Caco-2 (cell line): Measurements from ENCODE around the gene XRN2. TPM values are rescaled to one million over a fixed set of nuclear protein-coding genes. Genes with fewer than 3 reads are reported as not detected.
"Not testable (repeated sequence)": the region's sequence is repeated elsewhere in the genome, so short reads cannot be mapped to it uniquely, and the experiment has no call there.

ENCODE experiments used
- BruUV-seq: library from RNA; stranded (reverse); fragments of 400-500 nt; replicated peaks from 2 replicates; lab custom pipeline; 2021; lab: Mats Ljungman, UMichigan
- CTCF ChIA-PET: fragments of 300-600 bp; sonication (Branson Sonifier 250); formaldehyde crosslinking; loops from one replicate; lab custom pipeline; 2022; ENCODE audit warnings: antibody characterized with exemption; lab: Charles Lee
- POLR2A ChIA-PET: fragments of 300-600 bp; sonication (Branson Sonifier 250); formaldehyde crosslinking; loops from one replicate; lab custom pipeline; 2022; ENCODE audit warnings: antibody characterized with exemption; lab: Charles Lee
- DNase-seq, 2 experiments: peaks; one replicate each; pipeline versions ENCODE4 v3.0.0 to v3.0.0-alpha.2; 2020 to 2022
- H3K27me3 ChIP-seq: replicated peaks from 2 replicates; pipeline ENCODE4 v1.6.0; 2011; ENCODE audit warnings: low read length; ENCODE audit not compliant: control insufficient read depth, insufficient read depth
- H3K36me3 ChIP-seq: 2 replicates; pipeline ENCODE4 v1.5.1; 2011; ENCODE audit warnings: low read length; ENCODE audit not compliant: control insufficient read depth, insufficient read depth
- H3K4me1 ChIP-seq: fragments of 250-450 bp; sonication (Bioruptor Pico); 2 replicates; pipeline ENCODE4 v1.5.1; 2020; ENCODE audit warnings: mild to moderate bottlenecking
- H3K4me3 ChIP-seq: 2 replicates; pipeline ENCODE4 v1.5.1; 2011; ENCODE audit warnings: low read depth, mild to moderate bottlenecking, control low read depth, low read length
- H3K9me3 ChIP-seq: fragments of 250-450 bp; sonication (Bioruptor Pico); 2 replicates; pipeline ENCODE4 v1.5.1; 2020; ENCODE audit warnings: mild to moderate bottlenecking, moderate library complexity
- H3K27ac Mint-ChIP-seq: one replicate; pipeline ENCODE4 v1.8.0; 2022; ENCODE audit warnings: mixed read lengths; ENCODE audit not compliant: unreplicated experiment
- H3K27me3 Mint-ChIP-seq: one replicate; pipeline ENCODE4 v1.8.0; 2022; ENCODE audit warnings: mixed read lengths; ENCODE audit not compliant: insufficient read depth, unreplicated experiment
- H3K36me3 Mint-ChIP-seq: one replicate; pipeline ENCODE4 v1.8.0; 2022; ENCODE audit warnings: mild to moderate bottlenecking, mixed read lengths; ENCODE audit not compliant: insufficient read depth, unreplicated experiment
- H3K4me1 Mint-ChIP-seq: one replicate; pipeline ENCODE4 v1.8.0; 2022; ENCODE audit warnings: low read depth, mixed read lengths; ENCODE audit not compliant: unreplicated experiment
- H3K4me3 Mint-ChIP-seq: one replicate; pipeline ENCODE4 v1.8.0; 2022; ENCODE audit warnings: mild to moderate bottlenecking, moderate library complexity, mixed read lengths; ENCODE audit not compliant: unreplicated experiment
- H3K9me3 Mint-ChIP-seq: one replicate; pipeline ENCODE4 v1.8.0; 2022; ENCODE audit warnings: mixed read lengths; ENCODE audit not compliant: unreplicated experiment
- intact Hi-C: fragments of 100-400 bp; cut with micrococcal nuclease; formaldehyde crosslinking; loops from one replicate; pipeline ENCODE4 v1.10.0; 2022; ENCODE audit not compliant: unreplicated experiment
- total RNA-seq: library from RNA; stranded (reverse); gene quantifications from 2 replicates; pipeline ENCODE4 v1.2.3, GENCODE V29; 2022
- TF ChIP-seq, protein P1 (sequence below), 2 experiments: fragments of 200-600 bp in 1 of 2; IDR thresholded peaks; 1 replicate in 1 of 2; 2 replicates in 1 of 2; pipeline versions ENCODE4 v1.5.1 to v1.8.0; 2011 to 2022; ENCODE audit warnings: antibody characterized with exemption in 1 of 2, control low read depth in 1 of 2, inconsistent platforms in 1 of 2, low read depth in 1 of 2, low read length in 1 of 2, mild to moderate bottlenecking in 1 of 2, moderate library complexity in 1 of 2; ENCODE audit not compliant: insufficient read depth in 1 of 2, severe bottlenecking in 1 of 2, unreplicated experiment in 1 of 2

XRN2 gene
- total RNA-seq, 1 experiment from 2014 or later: 86.3 TPM

DNA sequence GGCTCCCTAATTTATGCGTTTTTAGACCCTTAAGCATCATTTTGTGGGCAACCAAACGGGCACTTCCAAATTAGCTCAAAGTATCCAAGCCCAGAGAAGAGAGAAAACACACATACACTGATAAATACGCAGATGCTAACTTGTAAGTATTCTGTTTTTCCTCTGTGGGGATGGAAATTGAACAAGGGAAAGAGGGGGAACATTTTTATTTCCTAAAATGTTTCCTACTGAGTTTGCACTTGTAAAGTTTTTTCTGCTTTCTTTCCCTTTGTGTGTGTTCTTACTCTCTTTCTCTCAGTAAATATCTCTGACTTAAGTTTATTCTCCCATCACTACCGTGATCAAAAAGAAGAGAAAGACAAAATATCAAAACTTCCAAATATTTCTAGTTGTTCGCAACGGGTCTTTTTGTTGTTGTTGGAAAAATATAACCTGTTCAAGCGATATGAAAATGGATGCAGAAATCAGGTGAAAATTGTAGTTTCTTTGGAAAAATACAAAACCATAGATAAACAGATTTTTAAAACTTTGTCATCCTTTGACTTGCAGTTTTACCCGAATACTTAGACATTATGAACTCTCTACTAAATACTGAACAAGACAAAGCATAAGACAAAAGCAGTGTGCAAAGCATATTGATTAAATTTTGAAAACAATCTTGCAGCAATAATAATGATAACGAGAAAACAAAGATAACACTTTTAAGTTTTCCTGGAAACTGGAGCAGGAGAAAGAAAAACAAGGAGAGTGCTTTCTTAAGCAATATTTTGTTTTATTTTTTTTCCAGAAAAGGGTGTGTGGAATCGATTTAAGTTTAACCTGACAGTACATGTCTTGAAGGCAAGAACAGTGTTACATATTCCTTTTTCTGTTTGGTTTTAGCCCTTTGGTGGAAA is 95.2 kb downstream of the XRN2 start:
- no peaks in the 10 kb centered on the region for H3K27me3 ChIP-seq
- H3K4me3 ChIP-seq: no peak overlapping the region
- no peaks in the 10 kb centered on the region for H3K4me1 ChIP-seq
- no TSS peak for BruUV-seq
- no peaks in the 10 kb centered on the region for H3K9me3 ChIP-seq
- no peaks in the 10 kb centered on the region for H3K9me3 Mint-ChIP-seq
- H3K36me3 Mint-ChIP-seq: peaks cover 1% of the 10 kb centered on the region
- H3K4me3 Mint-ChIP-seq: no peak overlapping the region
- POLR2A ChIA-PET: no interaction called here
- no peaks in the 10 kb centered on the region for H3K36me3 ChIP-seq
- intact Hi-C loops: no loop called here
- CTCF ChIA-PET: no interaction called here
- no peaks in the 10 kb centered on the region for H3K4me1 Mint-ChIP-seq
- no peak overlapping the region for H3K27ac Mint-ChIP-seq
- TF ChIP-seq, protein P1, sequence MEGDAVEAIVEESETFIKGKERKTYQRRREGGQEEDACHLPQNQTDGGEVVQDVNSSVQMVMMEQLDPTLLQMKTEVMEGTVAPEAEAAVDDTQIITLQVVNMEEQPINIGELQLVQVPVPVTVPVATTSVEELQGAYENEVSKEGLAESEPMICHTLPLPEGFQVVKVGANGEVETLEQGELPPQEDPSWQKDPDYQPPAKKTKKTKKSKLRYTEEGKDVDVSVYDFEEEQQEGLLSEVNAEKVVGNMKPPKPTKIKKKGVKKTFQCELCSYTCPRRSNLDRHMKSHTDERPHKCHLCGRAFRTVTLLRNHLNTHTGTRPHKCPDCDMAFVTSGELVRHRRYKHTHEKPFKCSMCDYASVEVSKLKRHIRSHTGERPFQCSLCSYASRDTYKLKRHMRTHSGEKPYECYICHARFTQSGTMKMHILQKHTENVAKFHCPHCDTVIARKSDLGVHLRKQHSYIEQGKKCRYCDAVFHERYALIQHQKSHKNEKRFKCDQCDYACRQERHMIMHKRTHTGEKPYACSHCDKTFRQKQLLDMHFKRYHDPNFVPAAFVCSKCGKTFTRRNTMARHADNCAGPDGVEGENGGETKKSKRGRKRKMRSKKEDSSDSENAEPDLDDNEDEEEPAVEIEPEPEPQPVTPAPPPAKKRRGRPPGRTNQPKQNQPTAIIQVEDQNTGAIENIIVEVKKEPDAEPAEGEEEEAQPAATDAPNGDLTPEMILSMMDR (IDR thresholded peaks at IDR 0.05; ENCODE audit: insufficient read depth in 1 of 2, low read depth in 1 of 2, low read length in 1 of 2, severe bottlenecking in 1 of 2, unreplicated experiment in 1 of 2): no peak
- H3K27me3 Mint-ChIP-seq: no peaks in the 10 kb centered on the region
- DNase-seq: no peak

GRCh38 chr20:21399005-21399475 is 95.9 kb downstream of the XRN2 start:
- no peak for DNase-seq
- peaks cover 3% of the 10 kb centered on the region for H3K27me3 Mint-ChIP-seq
- Histone ChIP-seq H3K4me3 (no peak overlapping the region), H3K9me3 (no peaks in the 10 kb centered on the region), H3K4me1 (no peaks in the 10 kb centered on the region), H3K36me3 (no peaks in the 10 kb centered on the region), H3K27me3 (no peaks in the 10 kb centered on the region)
- ChIA-PET CTCF (no interaction called here), POLR2A (no interaction called here)
- H3K27ac Mint-ChIP-seq: no peak overlapping the region
- TF ChIP-seq, protein P1 (IDR thresholded peaks at IDR 0.05; ENCODE audit: insufficient read depth in 1 of 2, low read depth in 1 of 2, low read length in 1 of 2, severe bottlenecking in 1 of 2, unreplicated experiment in 1 of 2): no peak
- intact Hi-C loops: no loop called here
- H3K4me1 Mint-ChIP-seq: no peaks in the 10 kb centered on the region
- H3K36me3 Mint-ChIP-seq: no peaks in the 10 kb centered on the region
- H3K4me3 Mint-ChIP-seq: no peak overlapping the region
- H3K9me3 Mint-ChIP-seq: no peaks in the 10 kb centered on the region
- BruUV-seq: no TSS peak

DNA sequence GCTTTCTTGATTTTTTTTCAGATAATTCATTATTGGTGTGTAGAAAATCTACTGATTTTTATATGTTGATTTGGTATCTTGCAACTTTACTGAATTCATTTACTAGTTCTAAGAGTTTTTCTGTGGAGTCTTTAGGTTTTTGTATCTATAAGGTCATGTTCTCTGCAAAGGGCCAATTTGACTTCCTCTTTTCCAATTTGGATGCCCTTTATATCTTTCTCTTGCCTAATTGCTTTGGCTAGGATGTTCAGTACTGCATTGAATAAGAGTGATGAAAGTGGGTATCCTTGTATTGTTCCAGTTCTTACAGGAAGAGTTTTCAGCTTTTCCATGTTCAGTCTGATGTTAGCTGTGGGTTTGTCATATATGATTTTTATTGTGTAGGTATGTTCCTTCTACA is 108.6 kb downstream of the XRN2 start:
- H3K36me3 ChIP-seq: no peaks in the 10 kb centered on the region
- H3K9me3 Mint-ChIP-seq: no peaks in the 10 kb centered on the region
- H3K4me3 Mint-ChIP-seq: no peak overlapping the region
- peaks cover 7% of the 10 kb centered on the region for H3K9me3 ChIP-seq
- H3K36me3 Mint-ChIP-seq: no peaks in the 10 kb centered on the region
- no TSS peak for BruUV-seq
- no peaks in the 10 kb centered on the region; the same call in 1 of the 2 replicates for H3K27me3 ChIP-seq
- no peak overlapping the region for H3K4me3 ChIP-seq
- intact Hi-C loops: no loop called here
- H3K4me1 Mint-ChIP-seq: no peaks in the 10 kb centered on the region
- TF ChIP-seq, protein P1 (IDR thresholded peaks at IDR 0.05; ENCODE audit: insufficient read depth in 1 of 2, low read depth in 1 of 2, low read length in 1 of 2, severe bottlenecking in 1 of 2, unreplicated experiment in 1 of 2): no peak
- ChIA-PET CTCF (no interaction called here), POLR2A (no interaction called here)
- no peak for DNase-seq
- H3K4me1 ChIP-seq: no peaks in the 10 kb centered on the region
- peaks cover 21% of the 10 kb centered on the region for H3K27me3 Mint-ChIP-seq
- H3K27ac Mint-ChIP-seq: no peak overlapping the region

GRCh38 chr20:21413996-21414395 is 110.9 kb downstream of the XRN2 start:
- H3K4me1 ChIP-seq, H3K9me3 ChIP-seq, H3K27ac Mint-ChIP-seq, intact Hi-C loops, POLR2A ChIA-PET, H3K9me3 Mint-ChIP-seq, CTCF ChIA-PET, DNase-seq, H3K4me3 Mint-ChIP-seq, H3K4me1 Mint-ChIP-seq, H3K27me3 ChIP-seq, H3K4me3 ChIP-seq, H3K36me3 Mint-ChIP-seq, BruUV-seq, H3K36me3 ChIP-seq: not testable (repeated sequence)
- H3K27me3 Mint-ChIP-seq: peaks cover 18% of the 10 kb centered on the region

GRCh38 chr20:21419147-21419546 is 116.0 kb downstream of the XRN2 start:
- H3K36me3 ChIP-seq, H3K4me3 Mint-ChIP-seq, H3K27ac Mint-ChIP-seq, DNase-seq, BruUV-seq, H3K9me3 ChIP-seq, H3K4me1 Mint-ChIP-seq, POLR2A ChIA-PET, H3K4me3 ChIP-seq, H3K27me3 ChIP-seq, CTCF ChIA-PET, H3K4me1 ChIP-seq, intact Hi-C loops, H3K9me3 Mint-ChIP-seq, H3K36me3 Mint-ChIP-seq: not testable (repeated sequence)
- peaks cover 14% of the 10 kb centered on the region for H3K27me3 Mint-ChIP-seq
